GM08714 (cell line): ENCODE data around the gene RAB36.

Source experiments
- H3K4me3 ChIP-seq: fragments of 200-500 bp; sonication (Bioruptor generic); 2 replicates; pipeline ENCODE4 v1.5.1; 2014; ENCODE audit warnings: mild to moderate bottlenecking, low read length, inconsistent platforms
- ZNF274 ChIP-seq: IDR thresholded peaks from 2 replicates; pipeline ENCODE4 v1.6.1; 2012; ENCODE audit warnings: mild to moderate bottlenecking, low read depth, low read length

Gene RAB36

GRCh38 chr22:23113067-23113846 is 32.0 kb upstream of the RAB36 start:
- no peak overlapping the region for H3K4me3 ChIP-seq
- no peak for TF ChIP-seq ZNF274

- no peak for TF ChIP-seq ZNF274
- H3K4me3 ChIP-seq = no peak overlapping the region
These were observed 31.2 kb upstream of the RAB36 start for GRCh38 chr22:23113847-23114720.

DNA sequence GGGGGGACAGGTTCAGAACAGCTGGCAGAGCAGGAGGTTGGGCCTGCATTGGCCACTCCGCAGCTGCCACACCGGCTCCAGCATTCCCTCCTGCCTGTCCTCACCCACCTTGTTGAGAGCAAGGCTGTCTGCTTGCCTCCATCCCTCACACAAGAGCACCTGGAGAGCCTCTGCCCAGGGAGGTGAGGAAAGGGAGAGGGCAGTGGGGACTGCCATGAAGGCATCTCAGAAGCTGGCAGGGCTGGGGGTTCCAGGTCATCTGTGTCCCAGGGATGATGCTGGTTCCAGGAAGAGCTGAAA is 30.6 kb upstream of the RAB36 start:
- no peak overlapping the region for H3K4me3 ChIP-seq
- TF ChIP-seq ZNF274 = no peak

DNA sequence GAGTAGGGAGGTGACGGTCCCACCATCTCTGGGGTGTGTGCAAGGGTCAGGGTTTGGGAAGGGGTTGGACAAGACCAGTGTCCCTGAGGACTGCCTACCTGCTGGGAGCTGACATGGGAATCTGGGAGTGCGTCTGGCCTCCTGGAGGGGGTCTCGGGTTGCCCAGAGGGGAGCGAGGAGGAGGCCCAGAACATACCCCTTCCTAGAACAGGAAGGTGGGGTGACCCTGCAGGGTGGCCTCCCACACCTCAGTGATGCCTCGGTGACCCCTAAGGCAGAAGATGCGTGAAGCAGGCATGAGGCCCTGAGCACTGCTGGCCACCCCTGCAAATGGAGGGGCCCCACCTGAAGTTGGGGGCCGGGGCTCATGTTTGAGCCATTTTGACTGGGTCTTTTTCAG is 29.9 kb upstream of the RAB36 start:
- TF ChIP-seq ZNF274 = no peak
- H3K4me3 ChIP-seq = no peak overlapping the region

DNA sequence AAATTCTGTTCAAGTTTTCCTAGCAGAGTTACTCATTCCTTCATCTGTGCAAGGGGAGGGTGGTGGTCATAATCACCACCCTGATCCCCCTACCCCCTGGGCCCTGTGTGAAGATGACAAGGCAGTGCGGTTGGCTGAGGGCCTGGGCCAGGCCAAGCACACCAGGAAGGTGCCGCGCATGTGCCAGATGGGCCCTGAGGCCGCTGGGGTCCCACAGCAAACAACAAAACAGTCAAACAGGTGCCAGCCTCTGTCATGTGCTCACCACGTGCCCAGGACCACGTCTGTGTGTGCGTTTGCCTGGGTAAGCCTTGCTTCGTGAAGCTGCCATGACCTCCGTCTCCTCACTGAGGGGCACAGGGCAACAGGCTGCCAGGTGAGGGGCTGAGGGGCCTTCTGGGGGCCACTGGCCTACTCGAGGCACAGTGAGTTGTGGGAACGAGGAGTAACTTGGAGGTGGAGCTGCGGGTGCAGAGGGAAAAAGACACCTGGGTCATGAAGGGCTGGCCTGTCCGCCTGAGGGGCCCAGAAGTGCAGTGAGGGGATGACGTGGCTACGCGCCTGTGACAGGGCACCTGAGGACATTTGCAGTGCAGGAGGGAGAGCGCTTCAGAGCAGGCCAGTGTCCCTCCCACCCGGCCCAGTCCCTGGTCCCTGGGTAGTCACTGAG is 29.3 kb upstream of the RAB36 start:
- no peak overlapping the region for H3K4me3 ChIP-seq
- TF ChIP-seq ZNF274 = no peak

DNA sequence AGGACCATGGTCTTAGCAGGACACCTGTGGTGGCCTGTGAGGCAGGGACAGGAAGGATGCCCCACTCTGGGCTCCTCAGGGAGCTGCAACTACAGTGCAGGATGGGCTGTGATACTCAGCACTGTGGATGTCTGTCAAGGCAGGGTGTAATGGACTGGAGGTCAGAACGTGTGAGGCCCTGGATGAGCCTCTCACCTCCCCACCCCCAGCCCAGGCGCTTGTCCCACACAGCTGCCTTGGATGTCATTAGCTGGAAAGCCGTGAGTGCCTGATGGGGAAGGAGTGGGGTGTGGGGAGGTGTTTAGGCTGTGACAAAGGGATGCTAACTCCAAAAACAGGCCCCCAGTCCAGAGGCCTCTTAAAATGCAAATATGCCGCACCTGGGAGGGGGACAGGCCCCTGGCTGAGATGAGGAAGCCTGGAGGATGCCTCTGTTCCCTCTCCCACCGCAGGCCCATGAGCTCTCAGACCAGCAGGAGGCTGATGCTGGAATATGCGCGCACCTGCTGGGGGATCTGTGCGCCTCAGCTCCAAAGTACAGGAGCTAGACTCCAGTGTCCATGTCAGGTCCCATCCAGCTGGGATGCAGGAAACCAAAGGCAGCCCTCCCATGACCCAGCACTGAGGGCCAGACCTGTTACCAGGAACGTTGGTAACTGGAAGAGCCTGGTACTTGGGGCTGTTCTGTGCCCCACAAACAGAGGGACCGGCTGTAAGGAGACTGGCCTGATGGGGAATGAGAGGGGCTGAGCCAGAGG is 28.6 kb upstream of the RAB36 start:
- no peak for TF ChIP-seq ZNF274
- H3K4me3 ChIP-seq = no peak overlapping the region

GRCh38 chr22:23117275-23117674 is 28.0 kb upstream of the RAB36 start:
- H3K4me3 ChIP-seq = no peak overlapping the region
- no peak for TF ChIP-seq ZNF274

- TF ChIP-seq ZNF274 = no peak
These were observed 27.2 kb upstream of the RAB36 start for GRCh38 chr22:23117891-23118646.

DNA sequence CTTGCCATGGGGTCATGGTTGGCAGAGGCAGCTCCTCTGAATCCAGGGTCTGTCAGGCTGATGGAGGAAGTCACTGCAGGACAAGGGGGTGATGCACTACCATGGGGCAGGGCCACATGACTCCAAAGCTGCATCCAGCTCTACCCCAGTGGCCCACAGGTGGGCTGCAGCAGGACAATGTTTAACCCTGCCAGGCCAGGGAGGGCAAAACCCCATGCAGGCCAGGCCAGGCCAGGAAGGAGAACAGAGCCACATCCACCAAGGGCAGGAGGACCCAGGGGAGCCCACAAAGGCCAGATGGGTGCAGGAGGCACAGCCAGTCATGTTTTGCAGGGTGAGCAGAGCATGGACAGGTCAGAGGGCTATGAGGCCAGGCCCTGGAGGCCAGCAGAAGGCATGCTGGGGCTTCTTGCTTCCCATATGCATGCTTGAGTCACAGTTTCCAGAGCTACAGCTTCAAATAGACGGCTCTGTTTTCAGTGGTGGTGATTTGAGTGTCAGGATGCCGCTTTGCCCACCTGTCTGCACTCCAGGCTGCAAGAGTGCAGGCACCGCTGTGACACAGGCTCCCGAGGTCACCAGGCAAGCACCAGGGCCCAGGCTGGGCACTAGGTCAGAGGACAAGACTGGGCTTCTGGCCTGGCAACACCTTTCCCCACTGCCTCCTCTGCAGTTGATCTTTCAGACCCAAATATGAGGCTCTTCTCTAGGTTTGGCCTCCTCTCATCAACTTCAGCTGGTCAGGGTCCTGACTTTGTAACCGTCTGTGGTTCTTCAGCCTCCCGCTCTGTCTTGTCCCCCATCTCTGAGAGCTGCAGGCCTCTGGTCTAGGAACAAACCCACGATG is 26.4 kb upstream of the RAB36 start:
- H3K4me3 ChIP-seq = no peak overlapping the region
- no peak for TF ChIP-seq ZNF274

More at GRCh38 chr22:23117891-23118646, 27.2 kb upstream of the RAB36 start:
- H3K4me3 ChIP-seq = no peak overlapping the region

- H3K4me3 ChIP-seq = no peak overlapping the region
- TF ChIP-seq ZNF274 = no peak
These were observed 25.5 kb upstream of the RAB36 start for GRCh38 chr22:23119494-23120414.

DNA sequence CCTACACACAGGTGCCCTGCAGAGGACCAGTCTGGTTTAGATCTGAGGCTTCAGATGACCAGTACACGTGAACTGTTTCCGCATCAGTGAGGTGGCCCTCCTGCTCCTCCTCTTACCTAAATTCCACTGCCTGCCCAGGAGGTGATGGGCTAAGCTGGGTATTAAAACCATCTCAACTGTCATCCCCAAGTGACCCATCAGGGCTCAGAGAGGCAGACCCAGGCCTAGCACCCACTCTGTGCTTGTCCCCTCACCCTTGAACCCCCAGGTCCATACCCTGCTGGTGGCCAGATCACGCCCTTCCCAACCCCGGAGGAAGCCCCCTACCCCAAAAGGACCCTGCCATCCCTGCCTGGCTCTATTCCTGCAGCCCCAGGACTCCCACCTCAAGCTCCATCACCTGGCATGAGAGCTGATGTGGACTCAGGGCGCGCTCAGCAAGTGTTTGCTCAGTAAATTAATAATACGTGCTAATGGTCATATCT is 24.8 kb upstream of the RAB36 start:
- no peak overlapping the region for H3K4me3 ChIP-seq
- no peak for TF ChIP-seq ZNF274
